Fibroblast of lung (primary cell): ENCODE measurements around the gene POLR2L. TPM values are rescaled to one million over a fixed set of nuclear protein-coding genes. Genes with fewer than 3 reads are reported as not detected.

ENCODE experiments used
- DNase-seq, 2 donors: peaks; one replicate each; pipeline versions ENCODE4 v3.0.0 to v3.0.0-alpha.2; 2010; ENCODE audit warnings: low read depth in 2 of 2
- H2AFZ ChIP-seq: 2 replicates; pipeline ENCODE4 v1.5.1; 2012; ENCODE audit warnings: low read length, control low read depth, inconsistent platforms
- H3K27ac ChIP-seq: 2 replicates; pipeline ENCODE4 v1.5.1; 2011; ENCODE audit warnings: low read length, control low read depth; ENCODE audit not compliant: insufficient read depth
- H3K27me3 ChIP-seq: 2 replicates; pipeline ENCODE4 v1.5.1; 2011; ENCODE audit warnings: mild to moderate bottlenecking, low read length; ENCODE audit not compliant: control insufficient read depth, insufficient read depth
- H3K36me3 ChIP-seq: 2 replicates; pipeline ENCODE4 v1.5.1; 2011; ENCODE audit warnings: low read length; ENCODE audit not compliant: control insufficient read depth, insufficient read depth
- H3K4me1 ChIP-seq: 2 replicates; pipeline ENCODE4 v1.5.1; 2011; ENCODE audit warnings: low read length; ENCODE audit not compliant: control insufficient read depth, insufficient read depth; ENCODE audit errors: extremely low read depth
- H3K4me2 ChIP-seq: 2 replicates; pipeline ENCODE4 v1.5.1; 2011; ENCODE audit warnings: low read length, control low read depth; ENCODE audit not compliant: insufficient read depth; ENCODE audit errors: extremely low read depth
- H3K4me3 ChIP-seq, 4 experiments: fragments of 200-600 bp in 1 of 4; sonication (generic) in 1 of 4; replicated peaks in 1 of 4; 2 replicates each; pipeline ENCODE4 v1.5.1; 2011 to 2016; ENCODE audit warnings: low read length in 4 of 4, low read depth in 3 of 4, mild to moderate bottlenecking in 3 of 4, control low read depth in 2 of 4, inconsistent platforms in 1 of 4, mixed read lengths in 1 of 4; ENCODE audit not compliant: insufficient read depth in 1 of 4; ENCODE audit errors: control extremely low read depth in 1 of 4
- H3K79me2 ChIP-seq: 2 replicates; pipeline ENCODE4 v1.5.1; 2012; ENCODE audit warnings: mild to moderate bottlenecking, low read length, inconsistent platforms; ENCODE audit not compliant: control insufficient read depth, insufficient read depth
- H3K9ac ChIP-seq: 2 replicates; pipeline ENCODE4 v1.5.1; 2011; ENCODE audit warnings: mild to moderate bottlenecking, low read length, control low read depth; ENCODE audit not compliant: insufficient read depth
- H3K9me3 ChIP-seq: 2 replicates; pipeline ENCODE4 v1.5.1; 2012; ENCODE audit warnings: low read depth, low read length; ENCODE audit not compliant: control insufficient read depth, insufficient read depth
- H4K20me1 ChIP-seq: 2 replicates; pipeline ENCODE4 v1.5.1; 2011; ENCODE audit warnings: low read length; ENCODE audit not compliant: control insufficient read depth, insufficient read depth; ENCODE audit errors: extremely low read depth
- EZH2 ChIP-seq: IDR thresholded peaks from 2 replicates; pipeline ENCODE4 v1.5.1; 2012; ENCODE audit warnings: low read length, control low read depth, mild to moderate bottlenecking; ENCODE audit errors: missing control alignments
- polyA plus RNA-seq, 2 donors: library from polyadenylated mRNA; depleted of rRNA in 1 of 2; stranded (reverse) in 1 of 2; unstranded in 1 of 2; fragments of >200 nt; gene quantifications; 2 replicates each; pipeline ENCODE4 v1.2.1, GENCODE V29; 2011 to 2012; ENCODE audit warnings: missing spikeins in 1 of 2
- total RNA-seq: library from RNA; depleted of rRNA; stranded (reverse); fragments of >200 nt; gene quantifications from 2 replicates; pipeline ENCODE4 v1.2.1, GENCODE V29; 2014
- TF ChIP-seq, protein P1 (sequence below), 2 donors: IDR thresholded peaks in 1 of 2; conservative IDR thresholded peaks in 1 of 2; 1 replicate in 1 of 2; 2 replicates in 1 of 2; pipeline ENCODE4 v1.5.1; 2011 to 2012; ENCODE audit warnings: low read length in 2 of 2, control low read depth in 1 of 2, inconsistent platforms in 1 of 2, low read depth in 1 of 2, mild to moderate bottlenecking in 1 of 2

Gene POLR2L
- total and polyA plus RNA-seq, 2 donors (not counting 1 experiment from before 2014, with no cell fraction given) = 181 to 196 TPM

DNA sequence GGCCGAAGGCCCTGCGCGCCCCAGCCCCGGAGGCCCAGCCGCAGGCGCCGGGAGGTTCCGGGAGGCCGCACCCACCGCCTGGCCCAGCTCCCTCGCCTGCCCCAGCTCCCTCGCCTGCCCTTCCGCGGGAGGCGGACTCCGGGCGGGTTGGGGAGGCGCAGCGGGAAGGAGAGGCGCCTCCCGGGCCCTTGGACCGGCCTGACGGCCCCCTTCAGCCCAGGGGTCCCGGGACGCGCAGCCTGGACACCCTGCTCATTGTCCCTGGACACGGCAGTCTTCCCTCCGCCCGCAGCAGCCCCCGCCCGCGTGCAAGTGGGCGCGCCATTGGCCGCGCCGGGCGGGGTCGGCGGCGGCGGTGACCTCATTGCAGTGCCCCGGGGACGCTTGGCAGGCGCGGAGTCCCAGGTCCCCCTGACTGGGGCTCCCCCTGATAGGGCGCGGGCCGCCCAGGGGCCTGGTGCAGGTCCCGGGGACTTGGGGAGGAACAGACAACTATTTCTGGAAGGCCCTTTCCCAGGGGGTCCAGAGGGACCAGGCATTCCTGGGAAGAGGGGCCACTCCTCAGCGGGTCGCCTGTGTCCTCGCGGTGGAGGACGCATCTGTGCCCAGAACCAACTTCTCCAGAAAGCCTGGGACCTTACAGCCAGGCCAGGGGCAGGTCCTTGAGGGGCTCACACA, 9.1 kb downstream of the POLR2L start:
- Histone ChIP-seq H2AFZ (no peak overlapping the region), H3K9ac (peak overlapping the region; percentile 74), H3K4me2 (peak overlapping the region; percentile 93), H3K27me3 (no peaks in the 10 kb centered on the region), H3K4me1 (peaks cover 40% of the 10 kb centered on the region), H3K36me3 (peaks cover 22% of the 10 kb centered on the region), H3K4me3 (peak overlapping the region; percentile 75 to 83 (median 78)), H3K27ac (peak overlapping the region; percentile 85), H4K20me1 (no peaks in the 10 kb centered on the region), H3K9me3 (no peaks in the 10 kb centered on the region), H3K79me2 (peaks cover 40% of the 10 kb centered on the region)
- TF ChIP-seq EZH2 = no peak
- TF ChIP-seq, protein P1, sequence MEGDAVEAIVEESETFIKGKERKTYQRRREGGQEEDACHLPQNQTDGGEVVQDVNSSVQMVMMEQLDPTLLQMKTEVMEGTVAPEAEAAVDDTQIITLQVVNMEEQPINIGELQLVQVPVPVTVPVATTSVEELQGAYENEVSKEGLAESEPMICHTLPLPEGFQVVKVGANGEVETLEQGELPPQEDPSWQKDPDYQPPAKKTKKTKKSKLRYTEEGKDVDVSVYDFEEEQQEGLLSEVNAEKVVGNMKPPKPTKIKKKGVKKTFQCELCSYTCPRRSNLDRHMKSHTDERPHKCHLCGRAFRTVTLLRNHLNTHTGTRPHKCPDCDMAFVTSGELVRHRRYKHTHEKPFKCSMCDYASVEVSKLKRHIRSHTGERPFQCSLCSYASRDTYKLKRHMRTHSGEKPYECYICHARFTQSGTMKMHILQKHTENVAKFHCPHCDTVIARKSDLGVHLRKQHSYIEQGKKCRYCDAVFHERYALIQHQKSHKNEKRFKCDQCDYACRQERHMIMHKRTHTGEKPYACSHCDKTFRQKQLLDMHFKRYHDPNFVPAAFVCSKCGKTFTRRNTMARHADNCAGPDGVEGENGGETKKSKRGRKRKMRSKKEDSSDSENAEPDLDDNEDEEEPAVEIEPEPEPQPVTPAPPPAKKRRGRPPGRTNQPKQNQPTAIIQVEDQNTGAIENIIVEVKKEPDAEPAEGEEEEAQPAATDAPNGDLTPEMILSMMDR (conservative IDR thresholded peaks at IDR 0.05 in 1 of 2, IDR thresholded peaks at IDR 0.05 in 1 of 2; ENCODE audit: low read depth in 1 of 2, low read length in 2 of 2) = no peak
- DNase-seq = peak in 1 of 2 donors; percentile 44

DNA sequence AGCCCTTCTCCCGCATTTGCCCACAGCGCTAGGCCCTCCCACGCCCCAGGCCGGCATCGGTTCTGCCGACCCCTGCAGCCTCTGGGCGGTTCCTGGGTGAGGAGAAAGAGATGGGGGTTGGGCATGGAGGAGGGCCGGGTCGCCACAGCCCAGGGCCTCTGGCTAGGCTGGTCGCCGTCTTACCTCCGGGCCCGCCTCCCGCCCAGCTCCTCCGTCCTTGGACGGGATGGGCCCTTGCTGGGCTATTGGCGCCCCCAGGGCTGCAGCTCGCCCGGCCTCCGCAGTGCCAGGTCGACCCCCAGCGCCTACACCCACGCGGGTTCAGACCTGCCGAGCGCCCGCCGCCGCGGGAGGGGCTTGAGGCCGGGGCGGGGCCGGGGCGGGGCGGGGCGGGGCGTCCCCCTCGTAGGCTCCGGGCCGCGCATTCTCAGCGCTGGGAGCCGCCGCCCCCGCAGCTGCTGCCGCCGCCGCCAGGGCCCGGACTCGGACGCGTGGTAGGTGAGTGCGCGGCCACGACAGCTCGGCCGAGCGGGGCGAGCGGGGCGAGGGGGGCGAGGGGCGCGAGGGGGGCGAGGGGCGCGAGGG, 9.7 kb downstream of the POLR2L start, which contains the start of gene CD151:
Gene CD151, plus strand, starts transcription at position 424 of the 585 bp plus-strand sequence. CDS start 3,118 bp downstream, outside the sequence.
- Histone ChIP-seq H4K20me1 (no peaks in the 10 kb centered on the region), H3K4me1 (peaks cover 35% of the 10 kb centered on the region)

More for the DNA sequence above, 9.7 kb downstream of the POLR2L start, which contains the start of gene CD151:
- Histone ChIP-seq H3K27ac (peak within 1 kb of the TSS; percentile 85), H3K4me3 (peak within 1 kb of the TSS; percentile 75 to 83 (median 78)), H3K4me2 (peak within 1 kb of the TSS; percentile 93), H3K9me3 (no peaks in the 10 kb centered on the region), H2AFZ (no peak within 1 kb of the TSS), H3K9ac (peak within 1 kb of the TSS; percentile 74), H3K27me3 (no peaks in the 10 kb centered on the region), H3K36me3 (peaks cover 17% of the 10 kb centered on the region), H3K79me2 (peaks cover 36% of the 10 kb centered on the region)
- DNase-seq = peak in 1 of 2 donors; percentile 65
- TF ChIP-seq EZH2 = no peak
- TF ChIP-seq, protein P1 (conservative IDR thresholded peaks at IDR 0.05 in 1 of 2, IDR thresholded peaks at IDR 0.05 in 1 of 2; ENCODE audit: low read depth in 1 of 2, low read length in 2 of 2) = no peak
